Left lobe of liver (tissue), 2 donors: ENCODE results near the gene FRAT2. TPM values are rescaled to one million over a fixed set of nuclear protein-coding genes. Genes with fewer than 3 reads are reported as not detected.

Source experiments
- ATAC-seq: fragments of 200-7000 bp; cut with Tn5 transposase; one replicate; pipeline ENCODE4 v1.9.1; 2020; ENCODE audit warnings: mild to moderate bottlenecking, moderate library complexity
- DNase-seq: peaks from one replicate; pipeline ENCODE4 v3.0.0-alpha.2; 2020; ENCODE audit warnings: low spot score
- total RNA-seq: library from RNA; stranded (reverse); gene quantifications from one replicate; pipeline ENCODE4 v1.2.1, GENCODE V29; 2021
- donor health status: DM: no; HTN: no; CAD: no; lungs with moderate emphysema.
- donor health status: DM: no; HTN: yes; CAD: no.

Gene FRAT2
- total RNA-seq, 1 donor from 2014 or later = 10.3 TPM

DNA sequence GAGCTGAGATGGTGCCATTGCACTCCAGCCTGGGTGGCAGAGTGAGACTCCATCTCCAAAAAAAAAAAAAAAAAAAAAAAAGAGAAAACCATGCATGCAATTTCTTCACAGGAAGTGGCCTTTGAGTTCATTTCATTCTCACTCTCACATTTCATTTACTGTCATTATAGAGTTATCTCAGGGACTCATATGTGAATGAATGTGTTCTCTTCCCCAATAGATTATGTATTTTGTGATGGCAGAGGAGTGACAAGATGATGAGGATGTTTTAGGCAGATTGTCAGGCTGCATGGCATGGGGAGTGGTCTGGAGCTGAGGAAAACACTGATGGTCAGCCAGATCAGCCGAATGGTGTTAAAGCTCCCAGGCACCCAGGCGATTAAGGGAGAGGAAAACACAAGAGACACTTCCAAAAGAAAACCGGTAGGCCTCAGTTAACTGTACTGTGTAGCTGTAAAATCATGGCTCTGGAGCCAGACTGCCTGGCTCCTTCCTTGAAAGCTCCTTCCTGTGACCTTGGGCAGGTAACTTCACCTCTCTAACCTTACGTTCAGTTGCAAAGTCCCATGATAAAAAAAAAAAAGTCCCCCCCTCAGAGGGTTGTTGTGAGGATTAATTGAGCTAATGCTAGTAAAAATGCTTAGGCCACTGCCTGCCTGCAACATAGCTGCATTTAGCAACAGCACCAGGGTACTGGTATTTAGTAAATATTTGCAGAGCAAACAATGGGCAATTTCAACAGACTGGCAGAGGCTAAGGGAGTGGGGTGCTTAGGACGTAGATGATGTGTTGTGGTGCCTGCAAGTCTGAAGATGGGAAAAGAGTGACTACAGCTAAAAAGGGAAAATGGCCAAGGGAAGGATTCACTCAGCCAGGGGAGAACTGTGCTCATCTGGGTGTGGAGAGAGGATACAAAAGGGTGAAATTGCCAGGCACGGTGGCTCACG is 6.9 kb downstream of the FRAT2 start:
- peak; percentile 69 for DNase-seq
- peak; percentile 70 for ATAC-seq

DNA sequence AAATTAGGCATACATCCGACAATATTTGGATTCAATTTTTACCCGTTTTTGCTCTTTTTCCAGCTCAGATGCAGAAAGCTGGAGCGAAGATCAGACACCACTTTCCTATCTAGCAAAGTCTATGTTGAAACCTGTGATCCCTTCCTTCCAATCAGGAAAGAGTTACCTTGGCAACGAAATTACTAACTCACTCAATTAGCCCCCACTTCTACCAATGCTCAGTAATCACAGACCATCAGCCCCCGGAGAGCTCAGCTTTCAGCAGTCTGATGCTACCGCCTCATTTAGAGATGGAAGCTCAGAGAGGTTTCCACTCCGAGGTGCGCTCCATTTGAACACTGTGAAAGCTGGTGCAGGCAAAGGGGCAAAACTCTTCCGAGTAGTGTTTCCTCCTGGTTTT is 8.8 kb downstream of the FRAT2 start:
- DNase-seq = no peak
- no peak for ATAC-seq

DNA sequence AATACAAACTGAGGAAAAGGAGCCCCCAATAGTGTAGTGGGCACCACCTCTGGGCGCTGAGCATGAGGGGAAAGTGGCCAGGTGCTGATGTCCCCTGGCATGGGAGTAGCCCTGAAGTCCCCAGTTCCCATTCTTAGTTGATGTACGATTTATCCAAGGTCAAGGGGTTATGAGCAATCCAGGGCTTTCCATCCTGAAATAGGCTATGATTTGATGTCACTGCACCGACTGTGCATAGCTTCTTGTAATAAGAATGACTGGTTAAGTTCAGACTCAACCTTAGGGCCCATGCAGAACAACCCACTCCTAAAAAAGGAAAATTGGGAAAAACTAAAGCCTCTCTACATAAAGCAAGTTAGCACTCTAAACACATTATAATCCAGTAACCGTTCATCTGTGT is 11.0 kb downstream of the FRAT2 start:
- DNase-seq = no peak
- ATAC-seq = no peak

DNA sequence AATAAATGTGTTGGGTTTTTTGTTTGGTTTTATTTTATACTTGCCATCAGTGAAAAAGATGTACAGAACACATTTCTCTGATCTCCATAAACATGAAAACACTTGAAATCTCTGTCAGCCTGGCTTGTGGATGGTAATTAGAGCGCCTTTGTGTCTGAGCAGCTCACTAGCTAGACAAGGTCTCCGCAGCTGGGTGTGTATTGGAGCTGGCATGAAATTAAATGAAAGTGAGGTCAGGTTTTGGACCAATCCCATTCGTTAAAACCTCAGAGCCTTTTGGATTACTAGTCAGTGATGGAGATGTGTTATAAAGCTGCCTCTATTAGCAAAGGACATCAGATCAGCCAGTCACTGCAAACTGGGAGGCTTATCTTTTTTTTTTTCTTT is 12.7 kb downstream of the FRAT2 start:
- ATAC-seq = no peak
- DNase-seq = no peak

DNA sequence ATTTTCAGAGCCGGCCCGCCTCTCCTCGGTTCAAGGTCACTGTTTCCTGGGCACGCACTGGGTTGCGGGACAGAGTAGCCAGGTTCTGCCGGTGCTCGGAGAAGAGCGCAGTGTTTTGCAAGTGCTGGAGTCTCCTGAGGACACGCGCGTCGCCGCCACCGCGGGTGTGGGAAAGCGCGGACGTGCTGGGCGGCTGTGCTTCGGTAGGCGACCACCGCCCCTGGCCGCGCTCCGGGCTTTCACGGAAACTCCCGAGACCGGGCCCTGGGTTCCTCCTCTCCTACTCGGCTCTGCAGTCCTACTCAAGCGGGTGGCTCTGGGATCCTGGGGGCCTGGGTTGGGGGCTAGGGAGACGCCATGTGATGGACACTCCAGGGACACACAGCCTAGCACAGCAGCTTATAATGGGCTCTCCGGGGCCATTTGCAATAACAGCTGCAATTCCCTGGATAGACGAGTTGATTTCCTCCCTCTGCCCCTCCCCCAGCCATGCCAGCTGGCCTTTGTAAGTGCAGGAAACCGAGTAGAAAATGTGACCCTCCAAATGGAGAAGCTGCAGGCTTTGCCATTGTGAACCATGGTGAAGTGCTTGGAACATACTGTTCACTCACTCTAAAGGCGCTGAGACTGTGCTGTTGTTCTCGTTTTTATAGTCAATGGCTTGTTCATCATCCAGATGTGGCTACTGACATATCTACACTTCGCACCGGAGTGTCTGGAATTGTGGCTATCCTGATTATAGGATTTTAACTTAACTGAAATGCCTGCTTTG is 13.3 kb downstream of the FRAT2 start:
- DNase-seq = peak; percentile 78
- peak; percentile 42 for ATAC-seq

DNA sequence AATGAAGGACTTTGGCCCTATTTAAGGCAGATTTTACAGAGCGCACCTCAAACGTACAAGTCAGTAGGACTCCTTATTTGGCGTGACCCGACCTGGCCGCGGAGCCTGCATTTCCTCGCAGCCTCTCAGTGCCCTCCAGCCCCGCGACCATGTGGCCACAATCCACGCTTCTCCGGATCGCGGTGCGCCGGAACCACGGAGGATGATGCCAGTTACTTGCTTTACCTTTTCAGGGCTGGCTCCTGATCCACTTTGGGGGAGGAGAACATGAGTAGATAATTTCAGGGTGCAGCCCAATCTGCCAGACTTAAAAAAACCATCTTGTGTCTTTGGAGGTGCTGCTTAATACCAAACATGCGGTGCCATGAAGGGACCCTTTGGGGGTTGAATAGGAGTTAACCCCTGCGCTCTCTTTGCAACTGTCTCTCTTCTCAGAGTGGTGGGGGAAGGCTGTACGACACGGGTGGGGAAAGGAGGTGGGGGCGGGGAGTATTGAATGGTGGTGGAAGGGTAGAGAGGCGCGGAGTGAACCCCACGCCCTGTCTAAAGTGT is 14.0 kb downstream of the FRAT2 start:
- ATAC-seq = peak; percentile 17

DNA sequence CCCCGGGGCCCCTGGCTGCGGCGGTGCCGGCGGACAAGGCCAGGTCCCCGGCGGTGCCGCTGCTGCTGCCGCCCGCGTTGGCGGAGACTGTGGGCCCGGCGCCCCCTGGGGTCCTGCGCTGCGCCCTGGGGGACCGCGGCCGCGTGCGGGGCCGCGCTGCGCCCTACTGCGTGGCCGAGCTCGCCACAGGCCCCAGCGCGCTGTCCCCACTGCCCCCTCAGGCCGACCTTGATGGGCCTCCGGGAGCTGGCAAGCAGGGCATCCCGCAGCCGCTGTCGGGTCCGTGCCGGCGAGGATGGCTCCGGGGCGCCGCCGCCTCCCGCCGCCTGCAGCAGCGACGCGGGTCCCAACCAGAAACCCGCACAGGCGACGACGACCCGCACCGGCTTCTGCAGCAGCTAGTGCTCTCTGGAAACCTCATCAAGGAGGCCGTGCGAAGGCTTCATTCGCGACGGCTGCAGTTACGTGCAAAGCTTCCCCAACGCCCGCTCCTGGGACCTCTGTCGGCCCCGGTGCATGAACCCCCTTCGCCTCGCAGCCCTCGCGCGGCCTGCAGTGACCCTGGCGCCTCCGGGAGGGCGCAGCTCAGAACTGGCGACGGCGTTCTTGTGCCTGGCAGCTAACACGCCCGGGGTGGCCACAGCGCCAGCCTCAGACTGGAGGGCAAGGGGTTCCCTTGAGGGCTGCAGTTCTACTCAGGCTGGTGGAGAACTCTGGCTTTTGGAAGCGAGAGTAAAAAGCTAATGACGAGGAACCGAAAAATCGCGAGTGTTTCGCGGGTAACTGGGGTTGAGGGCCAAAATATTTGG is 14.7 kb downstream of the FRAT2 start:
- DNase-seq (peak; percentile 78), ATAC-seq (peak; percentile 69)

More for the DNA sequence above, 14.0 kb downstream of the FRAT2 start:
- DNase-seq = peak; percentile 62

DNA sequence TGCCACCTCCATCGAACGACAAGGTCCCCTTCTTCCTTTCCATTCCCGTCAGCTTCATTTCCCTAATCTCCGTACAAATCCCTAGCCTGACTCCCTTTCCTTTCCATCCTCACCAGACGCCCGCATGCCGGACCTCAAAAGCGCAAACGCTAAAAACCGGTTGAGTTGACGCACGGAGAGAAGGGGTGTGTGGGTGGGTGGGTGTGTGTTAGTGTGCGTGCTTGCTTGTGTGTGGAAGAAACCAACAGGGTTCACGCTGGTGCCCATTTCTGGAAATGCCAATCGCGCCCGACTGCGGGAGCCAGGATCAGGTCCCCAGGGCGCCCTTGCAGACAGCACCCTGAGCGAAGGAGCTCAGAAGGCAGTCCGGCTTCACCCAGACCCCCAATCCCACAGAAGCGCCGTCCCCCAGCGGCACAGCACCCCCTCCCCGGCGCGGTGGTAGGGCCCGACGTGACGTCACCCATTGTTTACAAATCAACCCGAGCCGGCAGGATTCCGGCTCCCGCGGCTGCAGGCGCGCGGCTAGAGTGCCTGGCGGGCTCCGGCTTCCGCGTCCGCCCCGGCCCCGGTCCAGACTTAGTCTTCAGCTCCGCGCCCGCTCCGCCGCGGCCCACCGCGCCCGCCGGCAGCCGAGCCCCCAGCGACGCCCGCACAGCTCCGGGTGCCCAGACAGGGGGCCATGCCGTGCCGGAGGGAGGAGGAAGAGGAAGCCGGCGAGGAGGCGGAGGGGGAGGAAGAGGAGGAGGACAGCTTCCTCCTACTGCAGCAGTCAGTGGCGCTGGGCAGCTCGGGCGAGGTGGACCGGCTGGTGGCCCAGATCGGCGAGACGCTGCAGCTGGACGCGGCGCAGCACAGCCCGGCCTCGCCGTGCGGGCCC is 15.5 kb downstream of the FRAT2 start, which contains the start of gene FRAT1:
FRAT1 (plus strand) TSS at position 500 of the 880 bp plus-strand sequence; CDS start at position 683, 183 bp downstream.
- DNase-seq (peak; percentile 92), ATAC-seq (peak; percentile 77)

DNA sequence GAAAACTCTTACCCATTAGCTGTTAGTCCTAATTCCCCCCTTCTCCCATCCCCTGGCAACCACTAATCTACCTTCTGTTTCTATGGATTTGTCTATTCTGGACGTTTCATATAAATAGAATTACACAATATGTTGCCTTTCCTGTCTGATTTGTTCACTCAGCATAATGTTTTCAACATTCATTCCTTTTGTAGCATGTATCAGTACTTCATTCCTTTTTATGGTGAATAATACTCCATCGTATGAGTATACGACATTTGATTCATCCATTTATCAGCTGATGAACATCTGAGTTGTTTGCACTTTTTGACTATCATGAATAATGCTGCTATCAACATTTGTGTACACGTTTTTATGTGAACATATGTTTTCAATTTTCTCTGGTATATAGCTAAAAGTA is 19.9 kb downstream of the FRAT2 start:
- ATAC-seq (no peak), DNase-seq (no peak)

DNA sequence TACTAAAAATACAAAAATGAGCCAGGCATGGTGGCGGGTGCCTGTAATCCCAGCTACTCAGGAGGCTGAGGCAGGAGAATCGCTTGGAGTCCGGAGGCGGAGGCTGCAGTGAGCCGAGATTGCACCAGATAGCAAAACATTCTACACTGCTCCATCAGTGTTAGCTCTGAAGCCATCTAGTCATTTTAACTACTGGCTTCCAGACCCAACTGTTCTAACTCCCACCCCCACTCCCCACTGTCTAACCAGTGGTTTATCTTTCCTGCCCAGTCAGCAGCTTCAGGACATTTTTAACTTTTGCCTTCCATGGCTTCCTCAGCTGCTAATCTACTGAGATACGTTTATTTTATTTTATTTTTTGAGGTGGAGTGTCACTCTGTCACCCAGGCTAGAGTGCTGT is 21.6 kb downstream of the FRAT2 start:
- DNase-seq (no peak), ATAC-seq (no peak)

DNA sequence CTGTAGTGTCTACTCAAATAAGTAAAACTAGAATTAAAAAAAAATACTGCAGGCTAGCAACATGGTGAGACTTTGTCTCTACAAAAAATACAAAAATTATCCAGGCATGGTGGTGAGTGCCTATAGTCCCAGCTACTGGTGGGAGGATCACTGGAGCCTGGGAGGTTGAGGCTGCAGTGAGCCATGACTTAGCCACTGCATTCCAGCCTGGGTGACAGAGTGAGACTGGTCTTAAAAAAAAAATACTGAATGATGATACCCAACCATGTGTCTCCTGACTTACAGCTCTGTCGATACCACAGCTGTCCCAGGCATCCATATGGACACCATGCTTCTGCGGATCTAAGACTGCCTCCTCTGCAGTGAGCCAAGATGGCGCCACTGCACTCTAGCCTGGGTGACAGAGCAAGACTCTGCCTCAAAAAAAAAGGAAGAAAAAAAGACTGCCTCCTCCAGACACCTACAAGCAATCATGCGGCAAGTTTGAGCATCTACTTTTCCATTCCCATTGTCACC is 23.4 kb downstream of the FRAT2 start:
- ATAC-seq = no peak
- no peak for DNase-seq

DNA sequence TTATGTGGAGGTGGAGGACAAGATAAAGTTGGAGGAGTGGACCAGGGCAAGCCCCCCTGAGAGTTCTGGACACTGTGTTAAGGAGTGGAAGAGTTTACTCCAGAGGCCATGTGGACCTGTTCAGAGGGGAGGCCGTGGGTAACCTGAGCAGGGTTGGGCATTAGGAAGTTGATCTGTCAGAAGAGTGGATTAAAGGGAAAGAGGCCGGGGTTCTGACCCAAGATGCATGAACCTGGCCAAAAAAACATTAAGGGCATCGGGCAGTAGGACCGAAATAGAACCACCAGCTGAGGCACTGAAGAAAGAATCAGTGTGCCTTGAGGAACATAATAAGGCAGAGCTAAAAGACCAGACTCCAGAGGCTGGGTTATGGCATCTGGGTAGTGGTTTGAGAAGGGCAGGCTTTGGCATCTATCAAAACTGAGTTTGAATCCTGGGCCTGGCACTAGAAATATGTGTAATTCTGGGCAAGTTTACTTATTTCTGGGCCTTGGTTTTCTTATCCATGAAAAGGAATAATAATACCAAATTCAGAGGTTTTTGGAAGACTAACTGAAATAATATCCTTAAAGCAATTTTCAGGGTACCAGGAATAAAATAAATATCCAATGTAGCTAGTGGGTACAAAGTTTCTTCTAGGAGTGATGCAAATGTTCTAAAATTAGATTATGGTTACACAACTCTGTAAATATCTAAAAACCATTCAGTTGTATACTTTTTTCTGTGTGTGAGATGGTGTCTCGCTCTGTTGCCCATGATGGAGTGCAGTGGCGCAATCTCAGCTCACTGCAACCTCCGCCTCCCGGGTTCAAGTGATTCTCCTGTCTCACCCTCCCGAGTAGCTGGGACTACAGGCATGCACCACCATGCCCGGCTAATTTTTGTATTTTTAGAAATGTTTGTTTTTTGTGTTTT is 26.4 kb downstream of the FRAT2 start:
- peak; percentile 85 for ATAC-seq
- DNase-seq = peak; percentile 77

DNA sequence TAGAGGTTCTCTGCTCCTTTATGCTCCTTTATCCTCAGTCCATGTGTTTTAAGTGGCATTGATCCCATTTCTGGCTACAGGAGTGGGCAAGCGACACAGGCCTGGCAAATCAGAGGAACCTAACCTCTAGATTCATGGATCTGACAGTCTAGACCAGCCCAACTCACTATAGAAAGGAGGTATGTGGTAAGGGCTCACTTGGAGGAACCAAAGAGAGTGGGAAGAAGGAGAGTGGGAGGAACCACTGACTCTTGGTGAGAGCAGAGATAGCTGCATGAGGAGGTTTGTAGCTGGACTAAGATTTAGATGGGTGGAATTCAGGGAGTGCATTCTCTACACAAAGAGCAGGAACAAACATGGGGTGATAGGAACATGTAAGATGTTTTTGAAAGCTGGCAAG is 27.1 kb downstream of the FRAT2 start:
- ATAC-seq (peak; percentile 27), DNase-seq (no peak)

DNA sequence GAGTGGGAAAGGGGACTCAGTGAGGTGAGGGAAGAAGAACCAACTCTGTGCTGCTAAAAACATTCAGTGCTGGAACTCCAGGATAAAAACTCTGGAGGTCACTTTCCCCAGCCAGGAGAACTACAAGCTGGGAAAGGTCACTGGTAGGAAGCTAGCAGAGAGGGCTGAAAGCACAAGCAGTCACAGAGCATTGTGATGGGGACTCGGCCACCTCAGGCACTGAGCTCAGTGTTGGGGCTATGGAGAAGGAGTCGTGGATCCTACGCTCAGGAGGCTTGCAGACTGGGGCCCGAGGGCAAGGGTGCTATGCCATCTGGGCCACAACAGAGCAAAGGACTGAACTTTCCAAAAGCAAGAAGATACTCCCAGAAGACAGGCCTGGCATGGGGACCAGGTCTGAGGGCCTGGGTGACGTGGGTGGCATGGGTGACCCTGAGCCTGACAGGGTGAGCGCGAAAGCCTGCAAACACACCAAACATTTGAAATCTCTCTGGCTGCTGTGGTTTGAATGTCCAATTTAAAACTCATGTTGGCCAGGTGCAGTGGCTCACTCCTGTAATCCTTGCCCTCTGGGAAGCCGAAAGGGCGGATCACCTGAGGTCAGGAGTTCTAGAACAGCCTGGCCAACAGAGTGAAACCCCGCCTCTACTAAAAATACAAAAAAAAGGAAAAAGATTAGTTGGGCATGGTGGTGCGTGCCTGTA is 32.3 kb downstream of the FRAT2 start:
- DNase-seq = peak; percentile 78
- peak; percentile 83 for ATAC-seq

DNA sequence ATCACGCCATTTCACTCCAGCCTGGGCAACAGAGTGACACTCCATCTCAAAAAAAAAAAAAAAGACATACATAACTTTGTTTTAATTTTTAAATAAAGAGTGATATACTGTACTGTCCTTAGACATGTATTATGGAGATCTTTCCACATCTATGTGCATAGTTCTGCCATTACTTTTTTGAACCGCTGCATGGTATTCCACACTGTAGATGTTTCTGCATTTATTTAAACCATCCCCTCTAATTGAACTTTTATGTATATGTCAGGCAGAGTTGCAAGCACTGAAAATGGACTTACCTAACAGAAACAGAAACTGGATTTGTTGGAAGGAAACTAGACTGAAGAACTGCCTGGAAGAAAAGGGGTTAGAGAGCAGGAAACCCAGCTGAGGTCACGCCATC is 33.5 kb downstream of the FRAT2 start:
- DNase-seq = no peak
- no peak for ATAC-seq

DNA sequence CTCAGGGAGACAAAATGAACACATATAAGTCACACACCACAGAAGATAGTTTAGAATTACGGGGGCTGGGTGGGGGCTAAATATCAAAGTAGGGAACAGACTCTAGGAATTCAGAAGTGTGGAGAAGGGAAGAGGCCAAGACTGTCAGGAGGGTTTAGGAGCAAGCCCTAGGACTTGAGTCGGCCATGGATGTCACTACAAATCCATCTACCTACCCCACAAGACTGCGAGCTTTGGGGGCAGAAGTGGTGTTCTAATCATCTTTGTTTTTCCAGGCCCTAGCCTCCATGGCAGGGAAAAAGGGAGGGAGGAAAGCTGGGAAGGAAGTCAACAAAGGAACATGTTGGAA is 36.3 kb downstream of the FRAT2 start:
- DNase-seq (no peak), ATAC-seq (no peak)

DNA sequence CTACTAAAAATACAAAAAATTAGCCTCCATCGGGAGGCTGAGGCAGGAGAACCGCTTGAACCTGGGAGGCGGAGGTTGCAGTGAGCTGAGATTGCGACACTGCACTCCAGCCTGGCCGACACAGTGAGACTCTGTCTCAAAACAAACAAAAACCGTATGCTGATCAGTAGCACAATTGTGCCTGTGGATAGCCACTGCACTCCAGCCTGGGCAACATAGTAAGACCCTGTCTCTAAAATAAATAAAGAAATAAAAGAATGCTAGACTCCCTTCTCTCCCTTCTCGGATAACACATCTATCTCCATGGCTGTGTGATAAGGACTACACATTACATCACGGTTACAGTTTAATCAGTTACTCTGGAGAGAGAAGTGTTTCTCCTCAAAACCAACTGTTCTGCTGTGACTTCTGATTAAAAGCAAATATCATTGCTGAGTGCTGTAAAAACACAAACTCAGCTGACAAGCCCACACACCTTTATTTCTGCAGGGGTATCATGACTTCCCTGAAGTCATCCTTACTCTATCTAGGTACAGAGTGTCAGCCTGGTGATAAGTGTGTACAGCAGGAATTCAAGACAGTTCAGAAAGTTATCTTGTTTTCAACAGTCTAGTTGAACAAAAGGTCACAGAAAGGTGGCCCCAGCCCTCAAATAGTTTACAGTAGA is 36.8 kb downstream of the FRAT2 start:
- ATAC-seq = peak; percentile 49
- no peak for DNase-seq
